IMR-90 (cell line): ENCODE data around the gene TAX1BP1. TPM values are rescaled to one million over a fixed set of nuclear protein-coding genes. Genes with fewer than 3 reads are reported as not detected.

Experiments used
- ATAC-seq: fragments of 200-7000 bp; cut with Tn5 transposase; 2 replicates; pipeline ENCODE4 v1.9.1; 2020; ENCODE audit warnings: low read depth, mild to moderate bottlenecking, moderate library complexity
- BruUV-seq: library from RNA; stranded (reverse); fragments of 400-500 nt; replicated peaks from 2 replicates; lab custom pipeline; 2021; lab: Mats Ljungman, UMichigan
- CTCF ChIA-PET: fragments of 300-600 bp; formaldehyde crosslinking; extraction: SDS; loops from one replicate; lab custom pipeline; 2021; ENCODE audit warnings: antibody characterized with exemption; lab: Yijun Ruan, JAX
- POLR2A ChIA-PET: fragments of 300-600 bp; sonication (Branson Sonifier 250); formaldehyde crosslinking; loops from one replicate; lab custom pipeline; 2022; ENCODE audit warnings: antibody characterized with exemption; ENCODE audit not compliant: unreplicated experiment; lab: Charles Lee
- DNase-seq: peaks from one replicate; pipeline ENCODE4 v3.0.0; 2013
- H2AFZ ChIP-seq: replicated peaks from 2 replicates; pipeline ENCODE3; 2013; ENCODE audit warnings: low read length, mild to moderate bottlenecking; ENCODE audit not compliant: poor library complexity
- H2AK5ac ChIP-seq: 2 replicates; pipeline ENCODE4 v1.6.1; 2013; ENCODE audit warnings: low read depth, low read length, inconsistent platforms
- H2AK9ac ChIP-seq: replicated peaks from 2 replicates; pipeline ENCODE3; 2013; ENCODE audit warnings: mild to moderate bottlenecking, low read depth, low read length, moderate library complexity; ENCODE audit not compliant: poor library complexity
- H2BK120ac ChIP-seq: 2 replicates; pipeline ENCODE4 v1.6.1; 2013; ENCODE audit warnings: low read depth, low read length, inconsistent platforms
- H2BK15ac ChIP-seq: 3 replicates; pipeline ENCODE4 v1.6.1; 2013; ENCODE audit warnings: low read depth, low read length, inconsistent platforms
- H2BK20ac ChIP-seq: 2 replicates; pipeline ENCODE4 v1.6.1; 2013; ENCODE audit warnings: low read depth, mild to moderate bottlenecking, inconsistent platforms, low read length, moderate library complexity
- H2BK5ac ChIP-seq: 2 replicates; pipeline ENCODE4 v1.6.1; 2013; ENCODE audit warnings: mild to moderate bottlenecking, low read depth, low read length, inconsistent platforms; ENCODE audit not compliant: poor library complexity, severe bottlenecking
- H3K14ac ChIP-seq: replicated peaks from 2 replicates; pipeline ENCODE4 v1.6.1; 2013; ENCODE audit warnings: low read depth, low read length, inconsistent platforms
- H3K18ac ChIP-seq: 2 replicates; pipeline ENCODE4 v1.6.1; 2013; ENCODE audit warnings: low read depth, low read length, control low read depth
- H3K23ac ChIP-seq: 2 replicates; pipeline ENCODE4 v1.6.1; 2013; ENCODE audit warnings: low read depth, low read length, inconsistent platforms
- H3K27ac ChIP-seq: 2 replicates; pipeline ENCODE4 v1.5.1; 2013; ENCODE audit warnings: mild to moderate bottlenecking, control low read depth, low read length; ENCODE audit not compliant: insufficient read depth
- H3K27me3 ChIP-seq: 2 replicates; pipeline ENCODE4 v1.6.1; 2013; ENCODE audit warnings: low read length; ENCODE audit not compliant: control insufficient read depth, insufficient read depth
- H3K36me3 ChIP-seq: 2 replicates; pipeline ENCODE4 v1.6.1; 2013; ENCODE audit warnings: low read length, mixed read lengths; ENCODE audit not compliant: control insufficient read depth, insufficient read depth
- H3K4ac ChIP-seq: 2 replicates; pipeline ENCODE4 v1.6.1; 2013; ENCODE audit warnings: low read depth, low read length, inconsistent platforms
- H3K4me1 ChIP-seq: 2 replicates; pipeline ENCODE4 v1.6.1; 2013; ENCODE audit warnings: low read length, mixed read lengths; ENCODE audit not compliant: control insufficient read depth, insufficient read depth
- H3K4me2 ChIP-seq: 2 replicates; pipeline ENCODE4 v1.6.1; 2013; ENCODE audit warnings: low read depth, mild to moderate bottlenecking, control low read depth, low read length, moderate library complexity
- H3K4me3 ChIP-seq: 2 replicates; pipeline ENCODE4 v1.5.1; 2013; ENCODE audit warnings: low read depth, mild to moderate bottlenecking, control low read depth, low read length, moderate library complexity; ENCODE audit not compliant: insufficient read depth
- H3K56ac ChIP-seq: 2 replicates; pipeline ENCODE4 v1.6.1; 2013; ENCODE audit warnings: low read length, inconsistent platforms; ENCODE audit not compliant: insufficient read depth; ENCODE audit errors: extremely low read depth
- H3K79me1 ChIP-seq, 2 experiments: 2 replicates each; pipeline ENCODE4 v1.6.1; 2013; ENCODE audit warnings: low read length in 2 of 2, inconsistent platforms in 1 of 2, low read depth in 1 of 2
- H3K9ac ChIP-seq: 2 replicates; pipeline ENCODE4 v1.6.1; 2013; ENCODE audit warnings: low read depth, low read length, control low read depth
- H3K9me1 ChIP-seq: 2 replicates; pipeline ENCODE4 v1.6.1; 2013; ENCODE audit warnings: low read length, inconsistent platforms; ENCODE audit not compliant: insufficient read depth
- H3K9me3 ChIP-seq: 2 replicates; pipeline ENCODE4 v1.6.1; 2013; ENCODE audit warnings: low read length; ENCODE audit not compliant: control insufficient read depth, insufficient read depth
- H4K20me1 ChIP-seq: 2 replicates; pipeline ENCODE4 v1.6.1; 2013; ENCODE audit warnings: low read length, inconsistent platforms; ENCODE audit not compliant: insufficient read depth
- H4K5ac ChIP-seq: 2 replicates; pipeline ENCODE4 v1.6.1; 2013; ENCODE audit warnings: mild to moderate bottlenecking, low read depth, low read length, control low read depth
- H4K8ac ChIP-seq, 2 experiments: 2 replicates each; pipeline ENCODE4 v1.6.1; 2013; ENCODE audit warnings: low read depth in 2 of 2, low read length in 2 of 2, control low read depth in 1 of 2, inconsistent platforms in 1 of 2
- H4K91ac ChIP-seq: 2 replicates; pipeline ENCODE4 v1.6.1; 2013; ENCODE audit warnings: low read depth, low read length, inconsistent platforms; ENCODE audit not compliant: insufficient read depth
- BHLHE40 ChIP-seq: fragments of 150-350 bp; IDR thresholded peaks from 2 replicates; pipeline ENCODE4 v1.6.1; 2016; ENCODE audit warnings: mild to moderate bottlenecking, low read depth, low read length
- MAZ ChIP-seq: IDR thresholded peaks from 2 replicates; pipeline ENCODE4 v1.6.1; 2012; ENCODE audit warnings: low read depth, mild to moderate bottlenecking, low read length, improper control_type of control experiment, moderate library complexity, borderline replicate concordance
- POLR2A ChIP-seq: IDR thresholded peaks from 2 replicates; pipeline ENCODE4 v1.6.1; 2012; ENCODE audit warnings: mild to moderate bottlenecking, low read depth, low read length
- WGBS, 2 experiments: methylation state at CpG; one replicate each; pipeline versions ENCODE4 v1.1.5 to v1.1.7; 2013; ENCODE audit warnings: missing lambda C conversion rate in 2 of 2; ENCODE audit not compliant: insufficient read length in 1 of 2; ENCODE audit errors: extremely low coverage in 2 of 2; 5-methylcytosine and 5-hydroxymethylcytosine counted together
- dilution Hi-C: fragments of 300-500 bp; cut with HindIII; formaldehyde crosslinking; loops from one replicate; pipeline ENCODE4 v1.14.3; 2018; ENCODE audit warnings: low sequenced_read_pairs; ENCODE audit not compliant: unreplicated experiment
- in situ Hi-C: fragments of 300-500 bp; cut with MboI; formaldehyde crosslinking; loops from 3 replicates; pipeline ENCODE4 v1.14.3; 2019; ENCODE audit warnings: low sequenced_read_pairs, inconsistent platforms, mixed read lengths
- intact Hi-C: fragments of 100-400 bp; cut with micrococcal nuclease; formaldehyde crosslinking; loops from 2 replicates; pipeline ENCODE4 v1.10.0; 2022
- polyA plus RNA-seq, 3 experiments: library from polyadenylated mRNA; depleted of rRNA; stranded (reverse); fragments of >200 nt; gene quantifications; 2 replicates each; pipeline ENCODE4 v1.2.3, GENCODE V29; 2012; ENCODE audit warnings: low replicate concordance in 1 of 3
- total RNA-seq: library from RNA; depleted of rRNA; stranded (reverse); fragments of >200 nt; gene quantifications from 2 replicates; pipeline ENCODE4 v1.2.3, GENCODE V29; 2012
- TF ChIP-seq, protein P1 (sequence below): conservative IDR thresholded peaks from 2 replicates; pipeline ENCODE4 v1.5.1; 2012; ENCODE audit warnings: mild to moderate bottlenecking, low read depth, low read length, improper control_type of control experiment

TAX1BP1 gene
- total and polyA plus RNA-seq, 2 of the 4 experiments (the other 2 are of a cell fraction), result 49.0 to 52.7 TPM

GRCh38 chr7:27866256-27866655 is 126.3 kb downstream of the TAX1BP1 start:
- Histone ChIP-seq H3K4ac (no peak overlapping the region), H2BK15ac (no peak overlapping the region), H4K5ac (no peak overlapping the region), H3K9me1 (no peaks in the 10 kb centered on the region), H3K4me3 (no peak overlapping the region), H3K14ac (no peak overlapping the region), H2BK20ac (no peak overlapping the region), H3K4me2 (no peak overlapping the region), H3K23ac (no peak overlapping the region), H3K79me1 (peaks cover 0 to 13% of the 10 kb centered on the region in 2 experiments; a peak in 2 of 4 replicates), H4K20me1 (peaks cover 4% of the 10 kb centered on the region; the same call in 1 of the 2 replicates), H2AFZ (no peak overlapping the region), H2BK120ac (no peak overlapping the region), H3K9me3 (no peaks in the 10 kb centered on the region), H2AK9ac (no peak overlapping the region), H4K8ac (no peak overlapping the region), H4K91ac (no peak overlapping the region), H2BK5ac (no peak overlapping the region), H3K4me1 (no peaks in the 10 kb centered on the region), H3K9ac (no peak overlapping the region), H3K27ac (no peak overlapping the region), H3K27me3 (no peaks in the 10 kb centered on the region), H3K36me3 (peaks cover 3% of the 10 kb centered on the region), H3K18ac (no peak overlapping the region), H3K56ac (no peak overlapping the region), H2AK5ac (no peak overlapping the region)
- TF ChIP-seq BHLHE40 (no peak), MAZ (no peak), POLR2A (no peak)
- TF ChIP-seq, protein P1, sequence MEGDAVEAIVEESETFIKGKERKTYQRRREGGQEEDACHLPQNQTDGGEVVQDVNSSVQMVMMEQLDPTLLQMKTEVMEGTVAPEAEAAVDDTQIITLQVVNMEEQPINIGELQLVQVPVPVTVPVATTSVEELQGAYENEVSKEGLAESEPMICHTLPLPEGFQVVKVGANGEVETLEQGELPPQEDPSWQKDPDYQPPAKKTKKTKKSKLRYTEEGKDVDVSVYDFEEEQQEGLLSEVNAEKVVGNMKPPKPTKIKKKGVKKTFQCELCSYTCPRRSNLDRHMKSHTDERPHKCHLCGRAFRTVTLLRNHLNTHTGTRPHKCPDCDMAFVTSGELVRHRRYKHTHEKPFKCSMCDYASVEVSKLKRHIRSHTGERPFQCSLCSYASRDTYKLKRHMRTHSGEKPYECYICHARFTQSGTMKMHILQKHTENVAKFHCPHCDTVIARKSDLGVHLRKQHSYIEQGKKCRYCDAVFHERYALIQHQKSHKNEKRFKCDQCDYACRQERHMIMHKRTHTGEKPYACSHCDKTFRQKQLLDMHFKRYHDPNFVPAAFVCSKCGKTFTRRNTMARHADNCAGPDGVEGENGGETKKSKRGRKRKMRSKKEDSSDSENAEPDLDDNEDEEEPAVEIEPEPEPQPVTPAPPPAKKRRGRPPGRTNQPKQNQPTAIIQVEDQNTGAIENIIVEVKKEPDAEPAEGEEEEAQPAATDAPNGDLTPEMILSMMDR, result no peak
- CTCF ChIA-PET, result no interaction called here
- DNase-seq (no peak), ATAC-seq (no peak)
- in situ Hi-C loops, result no loop called here
- no TSS peak for BruUV-seq
- no CpG with 5 or more reads among the region's 2 CpGs for WGBS, 2 experiments
- POLR2A ChIA-PET, result no interaction called here
- dilution Hi-C loops, result no loop called here
- intact Hi-C loops, result no loop called here
